Fibroblast of skin of scalp (primary cell): ENCODE results near the gene TXN.
"Not testable (repeated sequence)": the region's sequence is repeated elsewhere in the genome, so short reads cannot be mapped to it uniquely, and the experiment has no call there.

Experiments
- DNase-seq: peaks from one replicate; pipeline ENCODE4 v3.0.0-alpha.2; 2013

Gene TXN

GRCh38 chr9:110257097-110257841 lies 962 bp upstream of the TXN start:
- no peak for DNase-seq

GRCh38 chr9:110255463-110256379 lies 586 bp downstream of the TXN start:
- peak; percentile 53 for DNase-seq

- DNase-seq, result no peak
These were observed 1.3 kb downstream of the TXN start for GRCh38 chr9:110255034-110255462.

GRCh38 chr9:110254500-110254899 lies 1.8 kb downstream of the TXN start:
- no peak for DNase-seq

- DNase-seq, result no peak
These were observed 3.7 kb downstream of the TXN start for GRCh38 chr9:110252509-110253139.

- DNase-seq, result not testable (repeated sequence)
These were observed 4.5 kb downstream of the TXN start for GRCh38 chr9:110251770-110252169.

- no peak for DNase-seq
These were observed 5.1 kb downstream of the TXN start for GRCh38 chr9:110251212-110251611.

- DNase-seq, result no peak
These were observed 6.7 kb downstream of the TXN start for GRCh38 chr9:110249603-110250002.

- no peak for DNase-seq
These were observed 7.9 kb downstream of the TXN start for GRCh38 chr9:110248361-110248760.

GRCh38 chr9:110246214-110246613 lies 10.1 kb downstream of the TXN start:
- no peak for DNase-seq

GRCh38 chr9:110244616-110245015 lies 11.7 kb downstream of the TXN start:
- no peak for DNase-seq

- no peak for DNase-seq
These were observed 14.4 kb downstream of the TXN start for GRCh38 chr9:110241858-110242321.

GRCh38 chr9:110241260-110241857 lies 14.9 kb downstream of the TXN start:
- no peak for DNase-seq

GRCh38 chr9:110240198-110240597 lies 16.1 kb downstream of the TXN start:
- DNase-seq, result no peak

GRCh38 chr9:110228321-110228720 lies 28.0 kb downstream of the TXN start:
- no peak for DNase-seq

GRCh38 chr9:110224583-110224982 lies 31.7 kb downstream of the TXN start:
- no peak for DNase-seq

- DNase-seq, result no peak
These were observed 35.5 kb downstream of the TXN start for GRCh38 chr9:110220809-110221208.

- peak; percentile 50 for DNase-seq
These were observed 38.6 kb downstream of the TXN start for GRCh38 chr9:110217656-110218099.

GRCh38 chr9:110214586-110215355 lies 41.5 kb downstream of the TXN start:
- no peak for DNase-seq

GRCh38 chr9:110214090-110214489 lies 42.2 kb downstream of the TXN start:
- DNase-seq, result peak; percentile 39

GRCh38 chr9:110213413-110214044 lies 42.8 kb downstream of the TXN start:
- DNase-seq, result no peak
